GM23248 (cell line): ENCODE data around the gene ADAM19.

Experiments
- EZH2 ChIP-seq: fragments of 200-600 bp; sonication (generic); IDR thresholded peaks from 2 replicates; pipeline ENCODE4 v1.6.1; 2018; ENCODE audit warnings: antibody characterized with exemption, mild to moderate bottlenecking; ENCODE audit not compliant: insufficient read depth, poor library complexity, severe bottlenecking
- EZH2phosphoT487 ChIP-seq: fragments of 200-600 bp; sonication (generic); IDR thresholded peaks from 2 replicates; pipeline ENCODE4 v1.6.1; 2018; ENCODE audit warnings: antibody characterized with exemption, moderate library complexity, mild to moderate bottlenecking, low read depth; ENCODE audit not compliant: insufficient read depth

- no peak for TF ChIP-seq EZH2phosphoT487
- TF ChIP-seq EZH2: no peak
These were observed 35.5 kb downstream of the ADAM19 start for GRCh38 chr5:157540124-157540523.
